ENCODE measurements around the gene GBP1. TPM values are rescaled to one million over a fixed set of nuclear protein-coding genes. Genes with fewer than 3 reads are reported as not detected.
A peak's percentile ranks its signal among the peaks of the same experiment; 100 is the strongest.
"Not testable (repeated sequence)": the region's sequence is repeated elsewhere in the genome, so short reads cannot be mapped to it uniquely, and the experiment has no call there.

The GBP1 gene
- total RNA-seq, 1 donor from 2014 or later, result 17.4 TPM

- intact Hi-C loops (cut with DNase I), result no loop called here
- no peaks in the 10 kb centered on the region for H3K9me3 ChIP-seq
- H3K27me3 ChIP-seq, result no peaks in the 10 kb centered on the region
- DNase-seq (ENCODE audit: extremely low spot score in 2 of 2), result no peak
- H3K27ac ChIP-seq, result no peak overlapping the region
- H3K36me3 ChIP-seq, result no peaks in the 10 kb centered on the region
- TF ChIP-seq POLR2AphosphoS5 (IDR thresholded peaks at IDR 0.05; ENCODE audit: insufficient read depth in 1 of 2, low read depth in 1 of 2) (no peak), POLR2A (IDR thresholded peaks at IDR 0.05) (no peak)
- TF ChIP-seq, protein P1, sequence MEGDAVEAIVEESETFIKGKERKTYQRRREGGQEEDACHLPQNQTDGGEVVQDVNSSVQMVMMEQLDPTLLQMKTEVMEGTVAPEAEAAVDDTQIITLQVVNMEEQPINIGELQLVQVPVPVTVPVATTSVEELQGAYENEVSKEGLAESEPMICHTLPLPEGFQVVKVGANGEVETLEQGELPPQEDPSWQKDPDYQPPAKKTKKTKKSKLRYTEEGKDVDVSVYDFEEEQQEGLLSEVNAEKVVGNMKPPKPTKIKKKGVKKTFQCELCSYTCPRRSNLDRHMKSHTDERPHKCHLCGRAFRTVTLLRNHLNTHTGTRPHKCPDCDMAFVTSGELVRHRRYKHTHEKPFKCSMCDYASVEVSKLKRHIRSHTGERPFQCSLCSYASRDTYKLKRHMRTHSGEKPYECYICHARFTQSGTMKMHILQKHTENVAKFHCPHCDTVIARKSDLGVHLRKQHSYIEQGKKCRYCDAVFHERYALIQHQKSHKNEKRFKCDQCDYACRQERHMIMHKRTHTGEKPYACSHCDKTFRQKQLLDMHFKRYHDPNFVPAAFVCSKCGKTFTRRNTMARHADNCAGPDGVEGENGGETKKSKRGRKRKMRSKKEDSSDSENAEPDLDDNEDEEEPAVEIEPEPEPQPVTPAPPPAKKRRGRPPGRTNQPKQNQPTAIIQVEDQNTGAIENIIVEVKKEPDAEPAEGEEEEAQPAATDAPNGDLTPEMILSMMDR (IDR thresholded peaks at IDR 0.05), result no peak
- no peak overlapping the region for H3K4me3 ChIP-seq
- peaks cover 12% of the 10 kb centered on the region for H3K4me1 ChIP-seq
These were observed 39.1 kb downstream of the GBP1 start for GRCh38 chr1:89025928-89026327.

GRCh38 chr1:89023026-89023425 is 42.0 kb downstream of the GBP1 start:
- Histone ChIP-seq H3K27ac (peak overlapping the region; percentile 88), H3K9me3 (no peaks in the 10 kb centered on the region), H3K27me3 (no peaks in the 10 kb centered on the region), H3K4me1 (peaks cover 36% of the 10 kb centered on the region), H3K4me3 (peak overlapping the region; percentile 53), H3K36me3 (peaks cover 0 to 9% of the 10 kb centered on the region in 2 donors)
- intact Hi-C loops (cut with DNase I), result no loop called here
- TF ChIP-seq, protein P1 (IDR thresholded peaks at IDR 0.05), result no peak
- TF ChIP-seq POLR2AphosphoS5 (IDR thresholded peaks at IDR 0.05; ENCODE audit: insufficient read depth in 1 of 2, low read depth in 1 of 2) (no peak), POLR2A (IDR thresholded peaks at IDR 0.05) (no peak)
- DNase-seq (ENCODE audit: extremely low spot score in 2 of 2), result no peak

DNA sequence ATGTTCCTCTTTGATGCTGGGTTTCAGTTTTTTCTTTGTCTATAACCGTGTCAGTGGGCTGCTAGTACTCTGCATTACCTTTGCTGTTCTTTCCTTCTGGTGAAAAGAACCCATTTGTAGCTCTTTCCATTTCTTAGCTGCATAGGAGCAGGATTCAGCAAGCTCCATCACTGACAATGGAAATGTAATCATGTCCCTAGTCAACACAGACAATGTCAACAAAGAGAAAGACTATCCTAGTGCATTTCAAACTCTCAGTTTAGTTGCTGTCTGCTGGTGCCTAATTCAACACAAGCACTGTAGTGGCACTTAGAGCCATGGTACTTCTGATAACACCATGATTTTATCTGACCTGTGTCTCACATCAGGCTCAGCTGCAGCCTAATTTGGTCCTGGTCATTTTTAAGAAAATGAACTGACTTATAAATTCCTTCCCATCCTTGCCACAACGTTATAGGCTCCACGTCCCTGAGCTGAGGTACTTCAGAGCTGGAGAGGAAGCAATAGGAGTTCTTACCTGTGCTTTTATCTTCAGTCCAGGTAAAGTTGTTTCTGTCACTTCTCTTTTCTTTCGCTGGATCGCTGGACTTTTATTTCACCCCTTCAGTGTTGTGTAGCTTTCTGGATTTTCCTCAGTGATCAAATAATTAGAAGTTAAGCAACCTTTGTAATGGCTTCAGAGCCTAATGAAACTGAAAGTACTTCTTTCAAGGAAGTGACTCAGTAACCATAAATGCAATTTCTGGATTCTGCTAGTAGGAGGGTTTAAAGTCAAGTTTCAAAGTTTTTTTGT is 42.6 kb downstream of the GBP1 start, which contains the start of gene GBP3:
TSS of gene GBP3 (minus strand) at position 700 of the 793 bp plus-strand sequence. CDS start 2,145 bp downstream, outside the sequence.
- peaks cover 42% of the 10 kb centered on the region for H3K4me1 ChIP-seq
- no peak for DNase-seq (ENCODE audit: extremely low spot score in 2 of 2)
- TF ChIP-seq, protein P1 (IDR thresholded peaks at IDR 0.05), result no peak
- TF ChIP-seq POLR2AphosphoS5 (IDR thresholded peaks at IDR 0.05; ENCODE audit: insufficient read depth in 1 of 2, low read depth in 1 of 2), result peak in 1 of 2 donors; percentile 76
- H3K27me3 ChIP-seq, result no peaks in the 10 kb centered on the region
- peak within 1 kb of the TSS; percentile 53 for H3K4me3 ChIP-seq
- peaks cover 0 to 9% of the 10 kb centered on the region in 2 donors for H3K36me3 ChIP-seq
- no peaks in the 10 kb centered on the region for H3K9me3 ChIP-seq
- intact Hi-C loops (cut with DNase I), result no loop called here
- peak within 1 kb of the TSS; percentile 88 for H3K27ac ChIP-seq

GRCh38 chr1:89018318-89018717 is 46.7 kb downstream of the GBP1 start:
- H3K4me3 ChIP-seq; H3K9me3 ChIP-seq; H3K27ac ChIP-seq; DNase-seq (ENCODE audit: extremely low spot score in 2 of 2); intact Hi-C loops (cut with DNase I); H3K27me3 ChIP-seq: not testable (repeated sequence)
- peaks cover 0 to 30% of the 10 kb centered on the region in 2 donors for H3K36me3 ChIP-seq
- H3K4me1 ChIP-seq, result peaks cover 42% of the 10 kb centered on the region
- TF ChIP-seq POLR2AphosphoS5 (IDR thresholded peaks at IDR 0.05; ENCODE audit: insufficient read depth in 1 of 2, low read depth in 1 of 2), result peak in 1 of 2 donors; percentile 14

GRCh38 chr1:89008511-89008910 is 56.5 kb downstream of the GBP1 start:
- Histone ChIP-seq H3K27me3 (no peaks in the 10 kb centered on the region), H3K4me3 (no peak overlapping the region), H3K9me3 (no peaks in the 10 kb centered on the region), H3K27ac (no peak overlapping the region), H3K36me3 (peaks cover 0 to 75% of the 10 kb centered on the region in 2 donors), H3K4me1 (no peaks in the 10 kb centered on the region)
- TF ChIP-seq, protein P1 (IDR thresholded peaks at IDR 0.05), result no peak
- TF ChIP-seq POLR2AphosphoS5 (IDR thresholded peaks at IDR 0.05; ENCODE audit: insufficient read depth in 1 of 2, low read depth in 1 of 2), result no peak
- no peak for TF ChIP-seq POLR2A (IDR thresholded peaks at IDR 0.05)
- DNase-seq (ENCODE audit: extremely low spot score in 2 of 2), result no peak
- intact Hi-C loops (cut with DNase I), result no loop called here
